Suppressor macrophage treated with lipopolysaccharide for 4 hours (primary cell): ENCODE results near the gene ZNF566.

Source experiments
- DNase-seq: peaks from one replicate; pipeline ENCODE4 v3.0.0-alpha.2; 2020

The ZNF566 gene

DNA sequence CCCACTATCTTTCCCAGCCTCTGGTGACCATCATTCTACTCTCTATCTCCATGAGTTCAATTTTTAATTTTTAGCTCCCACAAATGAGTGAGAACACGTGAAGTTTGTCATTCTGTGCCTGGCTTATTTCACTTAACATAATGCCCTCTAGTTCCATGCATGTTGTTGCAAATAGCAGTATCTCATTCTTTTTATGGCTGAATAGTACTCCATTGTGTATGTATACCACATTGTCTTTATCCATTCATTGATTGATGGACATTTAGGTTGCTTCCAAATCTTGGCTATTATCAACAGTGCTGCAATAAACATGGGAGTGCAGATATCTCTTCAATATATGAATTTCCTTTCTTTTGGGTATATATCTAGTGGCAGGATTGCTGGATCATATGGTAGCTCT, 48.0 kb downstream of the ZNF566 start:
- DNase-seq, result no peak

DNA sequence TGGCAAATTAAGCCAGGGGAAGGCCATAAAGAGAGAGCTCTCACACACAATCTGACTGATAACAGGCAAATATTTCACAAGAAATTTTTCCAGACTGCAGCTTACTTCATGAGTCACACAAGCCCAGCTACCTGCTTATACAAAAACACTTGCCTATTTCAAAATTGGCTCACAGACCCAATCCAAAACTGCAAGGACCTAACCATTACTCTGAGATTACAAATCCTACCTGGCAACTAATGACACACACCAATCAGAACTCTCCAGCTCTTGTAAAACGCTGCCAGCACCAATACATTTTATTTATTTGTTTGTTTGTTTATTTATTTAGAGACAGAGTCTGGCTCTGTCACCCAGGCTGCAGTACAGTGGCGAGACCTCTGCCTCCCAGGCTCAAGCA, 52.8 kb downstream of the ZNF566 start:
- no peak for DNase-seq

DNA sequence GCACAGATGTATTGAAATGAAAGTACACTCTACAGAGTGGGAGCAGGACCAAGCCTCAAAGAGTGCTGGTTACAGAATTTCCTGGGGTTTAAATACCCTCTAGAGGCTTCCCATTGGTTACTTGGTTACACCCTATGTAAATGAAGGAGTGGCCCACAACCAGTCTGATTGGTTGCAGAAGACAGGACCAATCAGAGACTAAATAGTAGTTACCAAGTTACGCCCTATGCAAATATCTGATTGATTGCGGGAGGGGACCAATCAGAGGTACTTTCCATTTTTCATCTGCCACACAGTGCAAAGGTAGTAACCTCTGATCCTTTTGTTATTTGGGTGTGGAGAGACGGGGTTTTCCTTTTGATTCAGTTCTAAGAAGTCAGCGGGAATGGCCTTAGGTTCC, 65.4 kb downstream of the ZNF566 start:
- DNase-seq, result no peak

DNA sequence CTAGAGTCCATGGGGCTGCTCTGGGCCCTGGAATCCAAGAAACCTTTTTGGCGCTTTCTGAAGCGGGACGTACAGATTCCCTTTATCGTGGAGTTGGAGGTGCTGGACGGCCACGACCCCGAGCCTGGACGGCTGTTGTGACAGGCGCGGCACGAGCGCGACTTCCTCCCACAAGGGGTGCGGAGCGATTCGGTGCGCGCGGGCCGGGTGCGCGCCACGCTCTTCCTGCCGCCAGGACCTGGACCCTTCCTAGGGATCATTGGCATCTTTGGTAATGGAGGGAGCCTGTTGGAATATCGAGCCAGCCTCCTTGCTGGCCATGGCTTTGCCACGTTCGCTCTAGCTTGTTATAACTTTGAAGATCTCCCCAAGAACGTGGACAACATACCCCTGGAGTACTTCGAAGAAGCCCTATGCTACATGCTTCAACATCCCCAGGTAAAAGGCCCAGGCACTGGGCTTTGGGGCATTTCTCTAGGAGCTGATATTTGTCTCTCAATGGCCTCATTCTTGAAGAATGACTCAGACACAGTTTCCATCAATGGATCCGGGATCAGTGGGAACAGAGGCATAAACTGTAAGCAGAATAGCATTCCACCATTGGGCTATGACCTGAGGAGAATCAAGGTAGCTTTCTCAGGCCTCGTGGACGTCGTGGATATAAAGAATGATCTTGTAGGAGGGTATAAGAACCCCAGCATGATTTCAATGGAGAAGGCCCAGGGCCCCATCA, 67.4 kb downstream of the ZNF566 start:
- DNase-seq, result no peak

DNA sequence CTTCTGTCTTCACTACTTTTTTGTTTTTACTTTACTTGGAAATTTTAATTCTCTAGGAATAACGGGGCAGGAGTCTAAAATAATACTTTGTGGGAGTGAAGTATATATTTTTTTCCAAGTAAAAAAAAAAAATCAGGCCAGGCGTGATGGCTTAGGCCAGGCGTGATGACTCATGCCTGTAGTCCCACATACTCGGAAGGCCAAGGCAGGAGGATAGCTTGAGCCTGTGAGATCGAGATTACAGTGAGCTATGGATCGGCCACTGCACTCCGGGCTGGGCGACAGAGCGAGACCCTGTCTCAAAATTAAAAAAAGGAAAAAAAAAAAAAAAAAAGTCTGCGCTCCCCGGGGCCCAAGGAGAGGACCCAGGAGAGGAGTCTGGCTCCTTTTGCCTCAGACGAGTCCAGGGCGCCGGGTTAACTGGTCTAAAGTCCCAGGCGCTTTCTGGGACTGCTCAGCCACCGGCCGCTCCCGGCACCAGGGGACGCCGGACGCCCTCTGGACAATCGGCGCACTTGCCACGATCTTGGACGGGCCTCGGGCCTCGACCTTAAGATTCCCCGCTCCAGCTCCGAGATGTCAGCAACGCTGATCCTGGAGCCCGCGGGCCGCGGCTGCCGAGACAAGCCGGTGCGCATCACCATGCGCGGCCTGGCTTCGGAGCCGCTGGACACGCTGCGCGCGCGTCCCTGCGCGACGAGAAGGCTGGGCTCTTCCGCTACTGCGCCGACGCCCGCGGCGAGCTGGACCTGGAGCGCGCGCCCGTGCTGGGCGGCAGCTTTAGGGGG, 68.2 kb downstream of the ZNF566 start:
- DNase-seq, result no peak

DNA sequence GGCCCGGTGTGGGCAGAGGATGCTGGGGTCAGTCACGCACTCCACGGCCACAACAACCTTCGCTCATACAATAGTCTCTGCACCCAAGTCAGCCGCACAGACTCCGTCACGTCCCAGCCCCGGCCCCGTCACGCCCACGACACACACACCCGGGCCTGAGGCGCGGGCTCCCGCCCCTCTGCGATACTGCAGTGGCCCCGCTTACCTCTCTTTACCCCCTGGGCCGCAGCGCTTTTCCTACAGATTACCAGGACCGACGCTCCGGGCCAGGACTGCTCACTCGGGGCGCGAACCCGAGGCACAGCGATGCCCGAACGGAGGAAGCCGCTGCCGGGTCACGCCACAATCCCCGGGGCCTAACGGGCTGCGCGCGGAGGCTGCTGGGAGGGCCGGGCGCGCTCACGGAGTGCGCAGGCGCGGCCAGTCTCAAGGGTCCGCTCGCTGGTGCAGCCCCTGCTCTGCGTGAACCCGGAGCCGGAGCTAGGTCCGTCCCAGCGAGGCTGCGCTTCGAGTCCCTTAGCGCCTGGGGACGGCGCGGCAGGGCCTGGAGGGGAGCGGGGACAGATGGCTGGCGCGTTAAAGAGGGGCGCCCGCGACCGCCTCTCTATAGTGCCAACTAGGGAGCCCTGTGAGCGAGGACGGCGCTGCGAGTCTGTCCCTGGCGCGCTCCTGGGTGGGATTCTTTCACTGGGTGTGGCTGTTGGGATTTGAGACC, 70.9 kb downstream of the ZNF566 start, which contains the start of gene ZFP82:
ZFP82 (minus strand) TSS at position 358 of the 715 bp plus-strand sequence. CDS start 8,855 bp downstream, outside the sequence.
- peak; percentile 80 for DNase-seq

DNA sequence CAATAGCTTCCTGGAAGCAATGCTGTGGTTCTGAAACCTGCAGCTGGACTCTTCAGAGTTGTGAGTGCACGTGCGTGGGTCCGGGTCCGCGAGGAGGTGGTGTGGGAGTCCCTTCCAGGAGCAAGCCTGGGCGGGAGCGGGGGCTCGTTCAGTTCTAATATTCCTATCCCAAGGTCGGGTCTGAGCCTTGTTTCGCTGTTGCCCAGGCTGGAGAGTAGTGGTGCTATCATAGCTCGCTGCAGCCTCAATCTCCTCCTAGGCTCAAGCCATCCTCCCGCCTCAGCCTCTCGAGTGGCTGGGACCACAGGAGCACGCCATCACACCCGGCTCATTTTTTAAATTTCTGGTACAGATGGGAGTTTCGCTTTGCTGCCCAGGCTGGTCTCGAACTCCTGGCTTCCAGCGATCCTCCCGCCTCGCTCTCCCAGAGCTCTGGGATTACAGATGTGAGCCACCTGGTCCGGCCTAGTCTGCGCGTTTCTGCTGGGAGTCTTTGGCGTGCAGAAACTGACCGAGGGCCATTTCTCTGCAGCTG, 71.5 kb downstream of the ZNF566 start:
- DNase-seq, result no peak

DNA sequence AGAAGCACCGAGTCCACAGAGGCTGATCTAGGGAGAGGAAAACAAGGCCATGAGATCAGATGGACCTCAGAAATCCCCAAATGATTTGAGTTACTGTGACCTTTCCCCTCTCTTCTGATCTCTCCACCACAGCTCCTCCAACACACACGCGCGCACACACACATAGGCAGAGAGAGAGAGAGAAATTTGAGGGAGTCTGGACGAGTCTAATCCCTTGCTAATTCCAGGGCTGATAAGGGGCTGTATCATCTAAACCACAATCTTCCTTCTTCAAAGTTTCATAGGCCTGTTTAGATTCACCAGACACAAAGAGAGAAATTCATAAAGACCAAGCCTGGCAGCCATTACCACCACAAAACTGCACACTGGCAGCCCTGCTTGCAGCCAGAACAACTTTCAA, 79.5 kb downstream of the ZNF566 start:
- DNase-seq, result no peak

DNA sequence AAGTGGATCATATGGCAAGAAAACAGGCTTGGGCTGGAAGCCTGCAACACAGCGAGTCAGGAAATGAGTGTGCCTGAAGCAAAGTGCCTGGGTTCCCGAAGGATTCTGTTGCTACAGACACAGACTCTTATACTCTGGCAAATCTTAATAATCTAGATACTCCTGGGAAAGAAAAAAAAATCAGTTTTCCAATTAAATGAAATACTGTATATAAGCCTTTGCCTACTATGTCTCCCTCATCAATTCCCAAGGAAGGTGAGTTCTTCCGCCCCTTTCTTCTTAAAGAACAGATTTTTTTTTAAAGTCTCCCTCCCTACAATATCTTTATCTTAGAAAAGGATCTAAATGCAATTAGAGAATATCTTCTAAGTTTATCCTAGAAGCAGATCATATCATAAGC, 81.3 kb downstream of the ZNF566 start:
- no peak for DNase-seq

DNA sequence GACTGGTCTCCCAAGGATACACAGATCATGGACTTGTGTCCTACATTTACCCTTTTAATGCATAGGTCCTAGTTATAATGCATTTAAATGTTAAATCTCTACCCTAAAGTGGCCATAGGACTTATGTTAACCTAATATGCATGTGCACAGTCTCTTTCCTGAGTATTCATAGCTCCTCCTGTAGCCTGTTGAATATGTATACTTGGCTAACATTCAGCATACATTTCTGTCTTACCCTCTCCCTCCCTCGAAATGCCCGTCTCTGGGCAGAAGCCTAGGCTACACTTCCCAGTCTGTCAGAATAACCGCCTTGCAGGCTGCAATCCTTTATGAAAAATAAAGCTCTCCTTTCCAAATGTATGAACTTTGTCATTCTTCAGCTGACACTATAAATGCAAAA, 84.9 kb downstream of the ZNF566 start:
- DNase-seq, result no peak

DNA sequence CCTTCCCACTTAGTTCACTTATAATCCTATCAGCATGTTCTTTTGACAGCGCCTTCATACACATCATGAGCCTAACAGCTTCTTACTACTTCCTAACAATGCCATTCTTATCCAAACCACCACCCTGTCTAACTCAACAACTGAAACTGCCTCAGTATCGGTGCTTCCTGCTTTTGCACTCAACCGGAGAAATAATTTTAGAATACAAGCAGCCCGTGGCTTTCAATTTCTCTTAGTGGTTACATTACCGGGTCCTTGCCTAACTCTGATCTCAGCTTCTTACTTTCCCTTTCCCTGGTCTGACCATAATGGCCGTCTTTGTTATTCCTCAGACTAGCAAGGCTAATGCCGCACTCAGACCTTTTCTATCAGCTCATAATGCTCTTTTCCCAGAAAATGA, 87.9 kb downstream of the ZNF566 start:
- no peak for DNase-seq

DNA sequence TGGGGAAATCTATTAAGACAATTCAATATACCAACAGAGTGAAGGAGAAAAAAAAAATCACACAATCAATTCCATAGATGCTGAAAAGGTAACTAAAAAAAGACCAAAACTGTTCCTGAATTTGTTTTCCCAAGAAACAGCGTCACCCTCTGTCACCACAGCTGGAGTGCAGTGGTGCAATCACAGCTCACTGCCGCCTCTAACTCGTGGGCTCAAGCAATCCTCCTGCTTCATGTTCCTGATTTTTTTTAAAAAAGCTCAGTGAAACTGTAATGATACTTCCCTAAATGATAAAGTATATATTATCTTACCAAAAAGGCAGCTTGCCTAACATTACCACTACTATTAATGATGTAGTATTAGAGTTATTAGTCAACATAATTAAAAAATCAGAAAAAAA, 90.8 kb downstream of the ZNF566 start:
- DNase-seq, result peak; percentile 7
